ENCODE data around the gene PPEF1. TPM values are rescaled to one million over a fixed set of nuclear protein-coding genes. Genes with fewer than 3 reads are reported as not detected.

Gene PPEF1
- polyA plus RNA-seq, 2 of the 4 experiments (the other 2 are of a cell fraction) = 1.0 to 1.9 TPM

- TF ChIP-seq BCL3 (IDR thresholded peaks at IDR 0.05) = no peak
- TF ChIP-seq RFX5 (IDR thresholded peaks at IDR 0.05) = no peak
- TF ChIP-seq HOXB13 (CRISPR knock-in tag; IDR thresholded peaks at IDR 0.05; ENCODE audit: low read depth) = no peak
- no peak for TF ChIP-seq CBX8 (IDR thresholded peaks at IDR 0.05)
- TF ChIP-seq MYC (IDR thresholded peaks at IDR 0.05; ENCODE audit: borderline replicate concordance, low read length) = no peak
- no peak for TF ChIP-seq SREBF2 (IDR thresholded peaks at IDR 0.05)
- TF ChIP-seq USF2 (IDR thresholded peaks at IDR 0.05) = no peak
- no peak for TF ChIP-seq FOSL2 (IDR thresholded peaks at IDR 0.05)
- no peak for TF ChIP-seq FOSL2 (CRISPR knock-in tag; IDR thresholded peaks at IDR 0.05)
Measured at GRCh38 chrX:18875256-18875878, 167.9 kb downstream of the PPEF1 start (continued).

GRCh38 chrX:18877469-18877868, 170.0 kb downstream of the PPEF1 start:
- CTCF ChIA-PET = interaction anchor here (1.6 to 3.6 kb wide), 2 partner anchors 8 to 200 kb away, joined by 3 to 18 read pairs; no protein-coding TSS in a partner anchor
- 86% methylated on average over 7 of the region's 7 CpGs for WGBS (ENCODE audit: missing lambda C conversion rate)
- no peak overlapping the region for H3K4me3 ChIP-seq
- peaks cover 24% of the 10 kb centered on the region for H3K4me1 ChIP-seq
- H3K27ac ChIP-seq = no peak overlapping the region
- no peak for DNase-seq (ENCODE audit: low read depth in 1 of 2, low spot score in 1 of 2)
- no peak for ATAC-seq
- TF ChIP-seq CTCF (IDR thresholded peaks at IDR 0.05) (no peak), HOXA7 (CRISPR knock-in tag; IDR thresholded peaks at IDR 0.05) (no peak), ATOH8 (CRISPR knock-in tag; IDR thresholded peaks at IDR 0.05; ENCODE audit: low read depth) (no peak), ZNF302 (CRISPR knock-in tag; IDR thresholded peaks at IDR 0.05) (no peak), CBX2 (IDR thresholded peaks at IDR 0.05; ENCODE audit: borderline replicate concordance, low read depth) (no peak), BHLHE40 (IDR thresholded peaks at IDR 0.05; ENCODE audit: low read depth, low read length) (no peak), PHF8 (IDR thresholded peaks at IDR 0.05; ENCODE audit: borderline replicate concordance, low read depth) (no peak), HOXB5 (CRISPR knock-in tag; IDR thresholded peaks at IDR 0.05) (no peak), SMC3 (IDR thresholded peaks at IDR 0.05) (no peak), TP53 (CRISPR knock-in tag; IDR thresholded peaks at IDR 0.05) (no peak), ZSCAN20 (CRISPR knock-in tag; IDR thresholded peaks at IDR 0.05) (no peak), HEYL (CRISPR knock-in tag; IDR thresholded peaks at IDR 0.05) (no peak), JUNB (IDR thresholded peaks at IDR 0.05) (no peak), NFE2L2 (conservative IDR thresholded peaks at IDR 0.05; ENCODE audit: low read length) (no peak), MYC (IDR thresholded peaks at IDR 0.05; ENCODE audit: borderline replicate concordance, low read length) (no peak), POLR2AphosphoS2 (conservative IDR thresholded peaks at IDR 0.05; ENCODE audit: low read length) (no peak), RARB (CRISPR knock-in tag; IDR thresholded peaks at IDR 0.05) (no peak)
- POLR2A ChIA-PET = interaction anchor here (0.7 kb wide), 1 partner anchor 453 kb away, joined by 6 read pairs; no protein-coding TSS in a partner anchor
- no peak overlapping the region for H3K4me2 ChIP-seq
- no peaks in the 10 kb centered on the region for H3K9me3 ChIP-seq
- no peak for FAIRE-seq

Other genes with a start within 250 kb of the PPEF1 start
- not detected in 2 replicates for gene RS1, start 35.5 kb upstream of the PPEF1 start, polyA plus RNA-seq (2011; rRNA removed)
- not detected in 3 replicates for gene RS1, start 35.5 kb upstream of the PPEF1 start, polyA plus RNA-seq (2017; fragmentation: RNase III; extraction: RNeasy Plus Mini Kit Qiagen cat#74134 plus additional on column Dnase treatment)